ENCODE results near the gene SYT2. TPM values are rescaled to one million over a fixed set of nuclear protein-coding genes. Genes with fewer than 3 reads are reported as not detected.

Gene SYT2
- total RNA-seq, 1 experiment from 2014 or later: not detected

DNA sequence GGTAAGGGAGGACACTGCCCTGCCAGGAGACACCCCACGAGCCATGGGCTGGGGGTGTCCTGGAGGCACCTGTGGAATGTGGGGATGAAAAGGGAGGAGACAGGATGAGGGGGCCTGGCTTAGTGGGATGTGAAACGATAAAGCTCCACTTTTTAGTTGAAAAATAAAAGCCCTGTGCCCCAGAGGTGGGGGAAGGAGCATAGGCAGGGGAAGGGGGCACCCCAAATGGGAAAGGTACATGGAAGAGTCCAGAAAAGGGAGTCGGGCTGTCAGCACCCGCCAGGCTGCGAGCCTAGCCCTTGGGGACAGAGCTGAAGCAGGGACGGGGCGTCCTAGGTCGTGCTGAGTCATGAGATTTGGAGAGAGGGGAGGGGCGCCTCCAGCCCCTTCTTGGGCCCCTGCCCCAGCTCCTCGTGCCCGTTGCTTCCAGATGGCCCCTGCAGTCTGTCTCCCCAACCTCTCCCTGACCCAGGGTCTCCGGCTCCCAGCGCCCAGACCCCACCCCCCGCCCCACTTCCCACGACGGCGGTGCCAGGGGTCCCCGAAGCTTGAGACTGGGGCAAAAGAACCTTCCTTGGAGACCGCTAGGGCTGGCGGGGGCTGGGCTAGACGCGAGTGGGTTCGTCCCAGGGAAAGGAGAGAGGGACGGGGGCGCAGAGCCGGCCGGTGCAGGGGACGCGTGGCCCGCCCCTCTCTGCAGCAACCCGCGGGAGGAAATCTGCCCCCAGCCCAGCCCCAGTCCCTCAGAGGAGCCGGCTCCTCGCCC, 795 bp downstream of the SYT2 start:
- in situ Hi-C loops (cut with HindIII; ENCODE audit: low pct_unique_long_range_greater_than_20kb, low sequenced_read_pairs): no loop called here

DNA sequence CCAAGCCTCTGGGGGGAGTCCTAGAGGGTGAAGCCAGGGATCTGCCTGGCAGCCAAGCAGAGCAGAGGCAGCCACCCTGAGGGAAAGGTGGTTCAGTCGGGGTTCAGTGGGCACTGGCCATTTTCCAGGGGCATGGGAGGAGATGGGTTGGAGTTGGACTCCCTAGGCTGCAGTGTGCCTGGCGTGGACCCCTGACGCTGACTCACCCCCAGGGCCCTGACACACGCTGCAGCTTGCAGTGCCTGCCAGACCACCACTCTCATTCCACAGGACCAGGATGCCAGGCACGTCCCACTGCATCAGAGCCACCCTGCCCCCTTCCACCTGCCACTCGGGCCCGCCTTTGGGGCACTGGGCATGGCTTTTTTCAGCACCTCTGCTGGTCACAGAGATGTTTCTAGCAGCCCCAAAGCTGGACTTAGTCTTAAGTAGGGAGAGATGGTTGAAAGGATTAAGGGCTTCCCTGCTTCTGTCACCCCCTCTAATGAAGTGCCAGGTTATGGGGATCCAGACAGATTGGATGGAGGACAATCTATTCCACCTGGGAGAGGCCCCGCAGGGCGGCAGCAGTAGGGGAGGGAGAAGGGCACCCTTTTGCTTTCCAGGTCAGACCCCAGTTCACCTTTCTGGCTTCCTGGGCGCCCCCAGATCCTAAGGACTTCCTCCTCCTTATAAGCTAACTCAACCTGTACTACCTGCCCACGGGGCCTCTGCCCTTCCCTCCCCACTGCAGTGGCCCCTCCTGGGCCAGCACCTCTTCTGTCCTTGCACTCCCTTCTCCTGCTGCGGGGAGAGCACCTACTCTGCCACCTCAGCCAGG, 1.6 kb downstream of the SYT2 start:
- in situ Hi-C loops (cut with HindIII; ENCODE audit: low pct_unique_long_range_greater_than_20kb, low sequenced_read_pairs): no loop called here
- DNase-seq (ENCODE audit: low read depth): no peak

More for the DNA sequence above, 795 bp downstream of the SYT2 start:
- DNase-seq (ENCODE audit: low read depth): no peak

DNA sequence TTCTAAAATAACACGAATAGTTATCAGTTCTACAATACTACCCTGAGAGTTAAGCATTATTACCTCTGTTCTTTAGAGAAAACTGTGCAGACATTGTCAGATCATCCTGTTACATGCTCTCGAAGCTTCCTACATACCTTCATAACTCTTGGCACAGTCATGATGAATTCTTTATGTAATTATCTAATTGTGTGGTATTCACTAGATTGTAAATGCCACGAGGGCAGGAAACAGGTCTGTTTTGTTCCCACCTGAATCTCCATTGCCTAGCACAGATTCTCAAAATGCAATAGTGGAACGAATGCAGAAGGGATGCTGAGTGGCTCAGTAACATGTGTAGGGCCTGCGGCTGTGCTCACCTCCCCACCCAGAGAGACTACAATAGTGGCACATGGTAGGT, 3.4 kb downstream of the SYT2 start:
- in situ Hi-C loops (cut with HindIII; ENCODE audit: low pct_unique_long_range_greater_than_20kb, low sequenced_read_pairs): no loop called here
- no peak for DNase-seq (ENCODE audit: low read depth)

DNA sequence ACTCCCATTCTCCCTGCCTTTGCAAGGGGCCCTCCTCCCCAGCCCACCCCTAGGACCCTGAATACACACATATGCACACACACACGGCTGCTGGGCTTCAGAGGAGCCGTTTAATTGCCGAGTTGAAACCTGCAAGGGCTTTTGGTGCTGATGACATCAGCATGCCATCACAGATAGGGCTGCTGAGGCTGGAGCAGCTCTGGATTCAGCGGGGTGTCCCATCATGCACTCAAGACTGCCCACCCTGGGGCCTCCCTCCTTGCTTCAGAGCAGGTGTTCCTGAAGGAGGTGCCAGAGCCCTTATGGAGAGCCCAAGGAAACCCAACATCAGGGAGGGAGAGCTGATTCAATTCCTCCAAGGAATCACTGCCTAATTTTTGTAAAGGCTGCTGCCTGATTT, 5.7 kb downstream of the SYT2 start:
- no peak for DNase-seq (ENCODE audit: low read depth)
- in situ Hi-C loops (cut with HindIII; ENCODE audit: low pct_unique_long_range_greater_than_20kb, low sequenced_read_pairs): no loop called here

DNA sequence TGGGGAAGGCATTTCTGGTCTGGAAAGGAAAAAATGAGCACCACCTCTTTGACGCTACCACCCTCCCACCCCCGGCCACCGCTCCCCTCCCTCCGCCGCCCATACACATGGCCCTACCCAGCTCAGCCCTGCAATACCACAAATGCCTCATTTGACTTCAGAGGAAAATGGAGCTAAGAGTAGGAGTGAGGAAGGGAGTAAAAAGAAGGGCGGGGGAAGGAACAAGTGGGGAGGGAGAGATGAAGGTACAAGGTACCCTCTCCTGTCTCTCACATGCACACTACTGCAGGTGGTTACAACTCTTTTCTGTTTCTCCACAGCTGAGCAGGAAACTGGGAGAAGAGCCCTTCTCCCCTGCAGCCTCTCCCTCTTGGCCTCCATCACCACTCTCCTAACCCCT, 7.1 kb downstream of the SYT2 start:
- in situ Hi-C loops (cut with HindIII; ENCODE audit: low pct_unique_long_range_greater_than_20kb, low sequenced_read_pairs): no loop called here
- no peak for DNase-seq (ENCODE audit: low read depth)

DNA sequence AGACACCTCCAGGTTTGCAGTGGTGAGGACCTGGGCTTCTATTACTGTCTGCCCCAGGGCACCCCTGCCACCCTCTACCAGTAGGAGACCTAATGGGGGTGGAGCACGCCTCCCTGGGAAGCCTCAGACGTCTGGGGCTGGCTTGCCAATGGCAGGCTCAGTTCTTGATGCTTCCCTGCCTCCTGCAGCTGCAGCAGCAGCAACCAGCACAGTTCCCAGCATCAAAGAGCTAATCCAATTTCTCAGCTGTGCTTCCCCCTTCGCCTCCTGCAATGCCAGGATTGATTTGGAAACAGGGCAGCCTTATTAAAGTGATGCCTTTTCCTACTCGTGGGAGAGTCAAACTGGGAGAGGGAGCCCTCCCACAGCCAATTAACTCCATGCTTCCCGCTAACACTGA, 8.2 kb downstream of the SYT2 start:
- DNase-seq (ENCODE audit: low read depth): no peak
- in situ Hi-C loops (cut with HindIII; ENCODE audit: low pct_unique_long_range_greater_than_20kb, low sequenced_read_pairs): no loop called here

DNA sequence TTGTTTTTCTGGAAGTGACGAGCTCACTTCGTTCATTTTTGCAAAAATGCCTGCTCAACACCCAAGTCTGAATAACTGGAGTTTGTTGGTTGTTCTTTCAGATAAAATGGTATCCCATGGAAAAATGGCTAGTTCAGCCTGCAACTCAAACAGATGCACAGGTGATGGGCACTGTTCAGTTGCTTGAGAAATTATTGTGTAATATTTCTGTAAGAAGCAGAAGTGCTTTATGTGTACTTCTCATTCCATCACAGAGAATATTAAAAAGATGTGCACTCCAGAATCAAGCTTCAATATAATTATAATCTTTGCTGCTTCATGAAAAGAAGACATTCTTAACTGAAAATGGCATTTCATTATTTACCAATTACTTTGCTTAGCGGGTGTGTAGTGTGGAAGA, 9.1 kb downstream of the SYT2 start:
- in situ Hi-C loops (cut with HindIII; ENCODE audit: low pct_unique_long_range_greater_than_20kb, low sequenced_read_pairs): no loop called here
- no peak for DNase-seq (ENCODE audit: low read depth)

DNA sequence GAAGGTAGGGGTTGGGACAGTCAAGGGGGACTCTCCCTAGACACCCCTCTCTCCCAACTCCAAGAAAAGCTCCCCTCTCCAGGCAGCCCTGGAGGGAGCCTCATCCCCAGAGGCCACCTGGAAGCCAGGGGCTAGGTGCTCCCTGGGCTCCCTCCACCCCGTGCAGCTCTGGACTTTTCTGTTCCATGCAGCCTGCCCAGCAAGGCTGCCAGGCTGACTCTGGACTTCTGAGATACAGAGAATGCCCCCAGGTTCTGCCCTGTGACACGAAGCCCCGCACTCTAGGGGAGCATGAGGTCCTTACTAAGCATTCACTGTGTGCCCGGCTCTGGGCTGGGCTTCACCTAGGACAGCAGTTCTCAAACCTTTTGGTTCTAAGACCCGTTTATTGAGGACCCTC, 10.2 kb downstream of the SYT2 start:
- DNase-seq (ENCODE audit: low read depth): no peak
- in situ Hi-C loops (cut with HindIII; ENCODE audit: low pct_unique_long_range_greater_than_20kb, low sequenced_read_pairs): no loop called here

DNA sequence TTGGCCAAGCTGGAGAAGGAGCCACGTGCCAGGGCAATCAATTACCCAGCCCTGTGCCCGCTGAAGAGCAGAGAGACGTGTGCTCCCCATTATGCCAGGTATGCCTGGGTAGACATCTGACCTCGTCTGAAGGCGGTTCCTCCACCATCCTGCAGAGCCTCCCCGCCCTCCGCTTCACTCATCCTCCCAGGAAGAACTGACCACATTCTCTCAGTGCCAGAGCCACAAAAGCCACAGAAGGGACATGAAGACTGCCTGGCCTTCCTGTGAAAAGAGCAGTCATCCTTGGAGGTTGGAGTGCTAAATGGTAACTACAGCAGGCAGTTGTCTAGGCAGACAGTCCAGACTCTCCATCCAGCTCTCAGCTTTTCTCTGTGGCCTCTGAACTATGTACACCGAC, 12.0 kb downstream of the SYT2 start:
- no peak for DNase-seq (ENCODE audit: low read depth)
- in situ Hi-C loops (cut with HindIII; ENCODE audit: low pct_unique_long_range_greater_than_20kb, low sequenced_read_pairs): no loop called here

DNA sequence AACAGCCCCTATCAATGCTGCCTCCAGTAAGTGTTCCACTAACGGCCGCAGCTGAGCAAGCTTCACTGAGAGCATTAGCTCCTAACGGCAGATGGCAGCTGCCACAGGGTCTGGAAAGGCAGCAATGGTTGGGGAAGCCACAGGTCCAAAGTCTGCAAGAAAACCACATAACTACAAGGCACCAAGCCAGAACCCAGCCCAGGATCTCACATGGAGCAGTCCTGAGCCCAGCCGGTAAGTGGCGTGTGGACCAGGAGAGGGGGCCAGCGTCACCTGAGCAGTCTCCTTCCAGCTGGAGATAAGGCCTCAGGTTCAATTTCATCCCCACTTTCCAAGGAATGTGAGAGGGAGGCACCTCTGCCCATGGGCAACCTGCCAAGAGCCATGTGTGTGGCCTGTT, 13.2 kb downstream of the SYT2 start:
- in situ Hi-C loops (cut with HindIII; ENCODE audit: low pct_unique_long_range_greater_than_20kb, low sequenced_read_pairs): no loop called here
- no peak for DNase-seq (ENCODE audit: low read depth)

DNA sequence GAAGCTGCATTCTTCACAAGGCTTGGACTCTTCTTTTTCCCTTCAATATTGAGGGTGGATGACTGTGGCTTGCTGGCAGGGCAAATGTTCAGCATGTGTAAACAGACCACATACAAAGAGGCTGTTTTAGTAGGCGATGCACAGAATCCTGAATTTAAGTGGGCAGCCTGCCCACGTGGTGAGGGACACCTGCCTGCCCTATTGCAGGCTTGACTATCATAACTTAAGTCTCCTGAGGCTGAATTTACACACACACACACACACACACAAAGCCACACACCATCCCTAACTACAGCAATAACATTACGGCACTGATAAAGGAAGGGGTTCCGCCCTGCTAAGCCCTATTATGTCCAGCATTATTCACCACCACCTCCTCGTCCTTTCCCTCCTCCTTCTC, 15.9 kb downstream of the SYT2 start:
- DNase-seq (ENCODE audit: low read depth): no peak
- in situ Hi-C loops (cut with HindIII; ENCODE audit: low pct_unique_long_range_greater_than_20kb, low sequenced_read_pairs): no loop called here

DNA sequence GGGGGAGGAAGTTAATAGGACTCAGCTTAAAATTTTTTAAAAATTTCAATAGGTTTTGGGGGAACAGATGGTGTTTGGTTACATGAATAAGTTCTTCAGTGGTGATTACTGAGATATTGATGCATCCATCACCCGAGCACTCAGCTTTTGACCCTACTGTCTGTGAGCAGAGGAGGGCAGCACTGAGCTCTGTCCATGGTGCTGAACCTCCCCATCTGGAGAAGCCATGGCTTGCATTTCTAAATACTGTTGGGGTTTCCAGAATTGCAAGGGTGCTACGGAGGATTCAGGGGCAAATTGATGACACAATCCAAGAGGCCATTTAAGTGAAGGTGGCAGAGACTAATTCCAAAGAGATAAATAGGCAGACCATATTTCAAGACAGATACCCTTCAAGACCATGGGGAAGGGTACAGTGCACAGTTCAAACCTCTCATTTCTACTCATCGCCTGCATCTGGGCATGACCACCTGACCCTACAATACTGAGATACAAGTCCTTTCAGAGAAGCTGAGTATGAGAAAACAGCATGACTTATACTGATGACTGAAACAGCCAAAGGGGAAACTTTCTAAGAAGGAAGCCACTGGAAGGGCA, 17.2 kb downstream of the SYT2 start:
- in situ Hi-C loops (cut with HindIII; ENCODE audit: low pct_unique_long_range_greater_than_20kb, low sequenced_read_pairs): no loop called here
- peak; percentile 39 for DNase-seq (ENCODE audit: low read depth)

DNA sequence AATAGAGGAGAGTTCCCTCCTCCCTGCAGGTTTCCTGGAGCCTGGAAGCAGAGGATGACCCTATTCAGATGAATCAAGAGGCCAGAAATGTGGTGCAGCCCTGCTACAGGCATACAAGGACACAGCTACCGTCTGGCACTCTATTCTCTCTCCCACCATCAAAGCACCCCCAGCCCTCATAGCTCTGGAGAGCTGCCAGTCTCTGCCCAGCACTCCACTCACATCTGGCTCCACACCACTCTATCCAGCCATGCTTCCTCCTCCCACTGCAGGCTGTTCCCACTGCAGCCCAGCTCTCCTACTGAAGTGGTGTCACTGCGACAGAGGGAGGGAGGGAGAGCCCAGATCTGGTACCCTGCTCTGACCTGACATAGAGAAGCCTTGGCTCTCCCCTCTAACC, 18.4 kb downstream of the SYT2 start:
- DNase-seq (ENCODE audit: low read depth): no peak
- in situ Hi-C loops (cut with HindIII; ENCODE audit: low pct_unique_long_range_greater_than_20kb, low sequenced_read_pairs): no loop called here

DNA sequence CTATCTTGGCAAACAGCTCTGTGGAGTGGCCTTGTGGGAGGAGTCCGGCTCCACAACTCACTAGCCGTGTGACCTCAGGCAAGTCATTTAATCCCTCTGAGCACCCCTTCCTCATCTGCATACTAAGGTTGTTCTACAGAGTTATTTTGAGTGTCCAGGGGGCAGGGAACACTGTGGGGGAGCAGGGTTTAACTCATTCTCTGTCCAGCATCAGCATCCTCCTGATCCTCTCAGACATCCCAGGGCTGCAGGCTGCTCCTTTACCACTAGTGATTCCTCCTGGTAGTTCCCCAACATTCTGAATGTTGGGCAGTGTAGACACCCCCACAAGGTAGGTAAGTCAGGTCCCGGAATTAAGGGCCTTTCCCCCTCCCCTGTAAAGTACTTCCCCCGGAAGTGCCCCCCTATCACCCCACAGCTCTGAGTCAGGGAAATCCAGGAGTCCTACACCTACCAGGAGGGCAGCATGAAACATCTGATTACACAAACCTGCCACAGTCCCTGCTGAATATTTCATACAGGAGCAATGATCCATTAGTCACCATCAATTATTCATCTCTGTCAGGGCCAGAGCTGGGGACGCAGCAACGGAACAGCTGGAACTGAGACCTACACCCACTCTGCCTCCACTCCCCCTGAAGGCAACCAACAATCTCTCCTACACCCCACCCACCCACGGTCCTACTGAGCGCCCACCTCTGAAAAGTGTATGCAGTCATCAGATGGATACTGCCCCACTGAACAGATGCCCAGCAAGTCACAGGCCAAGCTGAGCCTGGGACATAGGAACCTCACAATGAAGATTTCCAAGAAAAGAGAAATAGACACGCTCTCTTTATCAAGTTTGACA, 20.5 kb downstream of the SYT2 start:
- no peak for DNase-seq (ENCODE audit: low read depth)
- in situ Hi-C loops (cut with HindIII; ENCODE audit: low pct_unique_long_range_greater_than_20kb, low sequenced_read_pairs): no loop called here

DNA sequence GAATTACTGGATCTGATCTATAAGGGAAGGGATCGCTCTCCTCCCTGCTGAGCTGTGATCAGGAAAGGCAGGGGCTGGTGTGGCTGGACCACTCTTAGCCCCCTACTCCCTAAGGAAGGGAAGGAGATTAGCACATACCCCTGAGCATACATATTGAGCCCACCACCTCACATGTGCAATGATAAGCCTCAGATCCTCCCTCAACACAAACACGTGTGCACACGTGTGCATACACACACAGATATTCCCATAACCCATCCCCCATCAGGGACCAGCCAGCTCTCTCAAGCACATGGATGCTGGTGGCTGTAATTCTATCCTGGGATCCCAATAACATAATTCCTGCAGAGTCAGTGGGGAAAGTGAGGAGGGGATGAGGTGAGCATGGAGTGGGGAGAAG, 21.2 kb downstream of the SYT2 start:
- in situ Hi-C loops (cut with HindIII; ENCODE audit: low pct_unique_long_range_greater_than_20kb, low sequenced_read_pairs): no loop called here
- no peak for DNase-seq (ENCODE audit: low read depth)

DNA sequence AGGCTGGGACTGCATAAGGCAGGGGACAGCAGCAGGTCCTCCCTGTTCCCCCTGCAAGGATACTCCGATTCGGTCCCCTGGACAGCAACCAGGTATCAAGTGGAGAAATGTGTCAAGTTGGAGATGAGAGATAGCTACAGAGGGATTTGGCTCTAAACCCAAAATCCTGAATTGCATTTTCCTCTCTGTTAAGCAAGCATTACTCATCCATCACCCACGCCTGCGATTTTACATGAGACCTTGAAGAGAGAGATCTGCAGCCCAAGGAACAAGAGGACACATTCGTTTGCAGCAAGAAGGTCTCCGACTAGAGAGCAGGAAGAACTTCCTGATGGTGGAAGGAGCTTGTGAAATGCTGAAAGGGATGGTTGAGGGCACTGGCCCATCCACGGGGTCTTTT, 21.9 kb downstream of the SYT2 start:
- in situ Hi-C loops (cut with HindIII; ENCODE audit: low pct_unique_long_range_greater_than_20kb, low sequenced_read_pairs): no loop called here
- no peak for DNase-seq (ENCODE audit: low read depth)

DNA sequence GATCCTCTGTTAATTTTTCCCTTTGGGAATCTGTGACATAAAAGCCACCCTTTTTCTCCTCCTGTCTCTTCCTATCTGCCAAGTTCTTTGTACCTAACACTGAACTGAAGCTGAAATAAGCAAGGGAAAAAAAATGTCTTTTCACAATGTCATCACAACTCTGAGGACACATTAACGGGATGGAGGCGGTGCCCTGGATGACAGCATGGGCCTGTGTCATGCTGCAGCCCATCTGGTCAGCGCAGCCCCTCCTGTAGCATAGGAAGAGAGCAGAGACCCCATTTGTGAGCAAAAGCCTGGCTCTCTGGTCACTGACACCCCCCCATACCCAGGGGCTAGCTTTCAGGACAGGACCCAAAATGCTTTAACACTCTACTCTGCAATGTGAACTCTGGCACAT, 22.5 kb downstream of the SYT2 start:
- no peak for DNase-seq (ENCODE audit: low read depth)
- in situ Hi-C loops (cut with HindIII; ENCODE audit: low pct_unique_long_range_greater_than_20kb, low sequenced_read_pairs): no loop called here

DNA sequence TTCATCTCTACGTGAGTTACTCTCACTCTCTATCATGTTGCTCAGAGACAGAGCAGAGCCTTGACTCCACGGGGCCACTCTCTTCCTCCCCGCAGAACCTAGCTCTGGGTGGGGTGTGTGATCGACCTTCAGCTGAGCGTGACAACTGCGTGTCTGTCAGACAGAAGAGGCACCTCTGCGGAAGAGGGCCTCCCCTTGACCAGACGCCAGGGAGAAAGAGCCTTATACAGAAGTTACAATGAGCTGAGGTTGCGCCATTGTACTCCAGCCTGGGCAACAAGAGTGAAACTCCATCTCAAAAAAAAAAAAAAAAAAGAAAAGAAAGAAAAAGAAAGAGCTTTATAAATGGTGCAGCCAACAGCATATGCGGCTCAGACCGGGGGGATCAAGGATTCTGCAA, 22.9 kb downstream of the SYT2 start:
- in situ Hi-C loops (cut with HindIII; ENCODE audit: low pct_unique_long_range_greater_than_20kb, low sequenced_read_pairs): no loop called here
- no peak for DNase-seq (ENCODE audit: low read depth)

DNA sequence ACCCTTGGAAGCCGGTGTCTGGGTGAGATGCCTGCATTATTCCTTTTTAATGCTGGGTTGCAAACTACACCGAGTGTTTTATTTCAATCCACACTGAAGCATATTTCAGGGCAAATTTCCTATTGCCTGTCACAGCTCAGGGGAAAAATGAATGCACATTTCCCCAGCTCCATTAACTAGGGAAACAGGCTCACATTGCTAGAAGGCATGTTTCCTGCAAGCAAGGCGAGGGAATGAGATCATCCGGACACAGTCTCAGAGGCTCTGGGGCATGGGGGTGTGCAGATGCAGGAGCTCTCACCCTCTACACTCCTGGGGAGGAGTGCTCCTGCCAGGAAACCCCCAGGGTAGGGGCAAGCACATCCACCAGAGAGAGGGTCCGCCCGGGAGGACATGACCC, 24.6 kb downstream of the SYT2 start:
- no peak for DNase-seq (ENCODE audit: low read depth)
- in situ Hi-C loops (cut with HindIII; ENCODE audit: low pct_unique_long_range_greater_than_20kb, low sequenced_read_pairs): no loop called here
